GM21717 (cell line): ENCODE results near the gene CNTNAP2.
"Not testable (repeated sequence)": the region's sequence is repeated elsewhere in the genome, so short reads cannot be mapped to it uniquely, and the experiment has no call there.

Experiments
- ATAC-seq: cut with Tn5 transposase; IDR thresholded peaks from one replicate; pipeline ENCODE4 v1.9.1; 2021; ENCODE audit warnings: mild to moderate bottlenecking, moderate library complexity; ENCODE audit not compliant: unreplicated experiment

CNTNAP2 gene

GRCh38 chr7:148035950-148036349, 1919.3 kb downstream of the CNTNAP2 start:
- ATAC-seq: no peak

- ATAC-seq: no peak
Observed at GRCh38 chr7:148037044-148037443, 1920.4 kb downstream of the CNTNAP2 start.

GRCh38 chr7:148041156-148041555, 1924.6 kb downstream of the CNTNAP2 start:
- no peak for ATAC-seq

GRCh38 chr7:148042935-148043631, 1926.5 kb downstream of the CNTNAP2 start:
- ATAC-seq: no peak

GRCh38 chr7:148044173-148044572, 1927.6 kb downstream of the CNTNAP2 start:
- no peak for ATAC-seq

GRCh38 chr7:148045521-148045920, 1928.9 kb downstream of the CNTNAP2 start:
- no peak for ATAC-seq

- no peak for ATAC-seq
Observed at GRCh38 chr7:148049068-148049467, 1932.5 kb downstream of the CNTNAP2 start.

- ATAC-seq: no peak
Observed at GRCh38 chr7:148050492-148051158, 1934.0 kb downstream of the CNTNAP2 start.

- ATAC-seq: no peak
Observed at GRCh38 chr7:148056406-148056805, 1939.8 kb downstream of the CNTNAP2 start.

GRCh38 chr7:148058092-148058491, 1941.5 kb downstream of the CNTNAP2 start:
- no peak for ATAC-seq

GRCh38 chr7:148058753-148059152, 1942.2 kb downstream of the CNTNAP2 start:
- ATAC-seq: no peak

GRCh38 chr7:148060724-148061123, 1944.1 kb downstream of the CNTNAP2 start:
- peak; percentile 94 for ATAC-seq

GRCh38 chr7:148078111-148078510, 1961.5 kb downstream of the CNTNAP2 start:
- not testable (repeated sequence) for ATAC-seq

- no peak for ATAC-seq
Observed at GRCh38 chr7:148079206-148080080, 1962.8 kb downstream of the CNTNAP2 start.

GRCh38 chr7:148083448-148083847, 1966.8 kb downstream of the CNTNAP2 start:
- no peak for ATAC-seq

- ATAC-seq: peak; percentile 66
Observed at GRCh38 chr7:148084138-148084537, 1967.5 kb downstream of the CNTNAP2 start.

- no peak for ATAC-seq
Observed at GRCh38 chr7:148091882-148092281, 1975.3 kb downstream of the CNTNAP2 start.

- no peak for ATAC-seq
Observed at GRCh38 chr7:148093375-148094166, 1977.0 kb downstream of the CNTNAP2 start.

- no peak for ATAC-seq
Observed at GRCh38 chr7:148095066-148095465, 1978.5 kb downstream of the CNTNAP2 start.

- ATAC-seq: no peak
Observed at GRCh38 chr7:148104136-148104716, 1987.6 kb downstream of the CNTNAP2 start.
